ENCODE data around the gene CMSS1. TPM values are rescaled to one million over a fixed set of nuclear protein-coding genes. Genes with fewer than 3 reads are reported as not detected.
A peak's percentile ranks its signal among the peaks of the same experiment; 100 is the strongest.

The CMSS1 gene
- total RNA-seq, 4 donors from 2014 or later, result 1.3 to 9.9 (median 2.3) TPM

GRCh38 chr3:99848433-99848832 is 30.8 kb downstream of the CMSS1 start:
- TF ChIP-seq POLR2A (IDR thresholded peaks at IDR 0.05), result no peak
- TF ChIP-seq CTCF (IDR thresholded peaks at IDR 0.05), result no peak
- Histone ChIP-seq H3K36me3 (no peaks in the 10 kb centered on the region), H3K4me1 (no peaks in the 10 kb centered on the region), H3K4me3 (no peak overlapping the region), H3K9me3 (no peaks in the 10 kb centered on the region), H3K27me3 (no peaks in the 10 kb centered on the region), H3K27ac (peak overlapping the region in 2 of 4 donors; percentile 32 to 73)
- DNase-seq, result no peak

- no peaks in the 10 kb centered on the region for H3K9me3 ChIP-seq
- no peaks in the 10 kb centered on the region for H3K4me1 ChIP-seq
- H3K27ac ChIP-seq, result no peak overlapping the region
- H3K4me3 ChIP-seq, result no peak overlapping the region
- DNase-seq, result no peak
- H3K36me3 ChIP-seq, result no peaks in the 10 kb centered on the region
- H3K27me3 ChIP-seq, result no peaks in the 10 kb centered on the region
- TF ChIP-seq POLR2A (IDR thresholded peaks at IDR 0.05) (no peak), CTCF (IDR thresholded peaks at IDR 0.05) (no peak)
Observed at GRCh38 chr3:99850608-99851007, 32.9 kb downstream of the CMSS1 start.

GRCh38 chr3:99851955-99852354 is 34.3 kb downstream of the CMSS1 start:
- no peaks in the 10 kb centered on the region for H3K36me3 ChIP-seq
- no peak for DNase-seq
- no peak overlapping the region for H3K27ac ChIP-seq

GRCh38 chr3:99852851-99853250 is 35.2 kb downstream of the CMSS1 start:
- Histone ChIP-seq H3K27ac (no peak overlapping the region), H3K36me3 (no peaks in the 10 kb centered on the region), H3K4me3 (no peak overlapping the region), H3K4me1 (no peaks in the 10 kb centered on the region), H3K9me3 (no peaks in the 10 kb centered on the region), H3K27me3 (no peaks in the 10 kb centered on the region)
- no peak for TF ChIP-seq POLR2A (IDR thresholded peaks at IDR 0.05)
- DNase-seq, result no peak

More at GRCh38 chr3:99851955-99852354, 34.3 kb downstream of the CMSS1 start:
- Histone ChIP-seq H3K27me3 (no peaks in the 10 kb centered on the region), H3K4me3 (no peak overlapping the region), H3K9me3 (no peaks in the 10 kb centered on the region), H3K4me1 (no peaks in the 10 kb centered on the region)
- TF ChIP-seq POLR2A (IDR thresholded peaks at IDR 0.05) (no peak), CTCF (IDR thresholded peaks at IDR 0.05) (no peak)

GRCh38 chr3:99854756-99855298 is 37.2 kb downstream of the CMSS1 start:
- H3K27ac ChIP-seq, result no peak overlapping the region
- H3K4me3 ChIP-seq, result no peak overlapping the region
- H3K36me3 ChIP-seq, result no peaks in the 10 kb centered on the region
- H3K4me1 ChIP-seq, result no peaks in the 10 kb centered on the region
- DNase-seq, result no peak
- H3K27me3 ChIP-seq, result no peaks in the 10 kb centered on the region
- no peaks in the 10 kb centered on the region for H3K9me3 ChIP-seq
- no peak for TF ChIP-seq POLR2A (IDR thresholded peaks at IDR 0.05)
- TF ChIP-seq CTCF (IDR thresholded peaks at IDR 0.05), result no peak

GRCh38 chr3:99855900-99856299 is 38.2 kb downstream of the CMSS1 start:
- H3K9me3 ChIP-seq, result no peaks in the 10 kb centered on the region
- H3K4me1 ChIP-seq, result no peaks in the 10 kb centered on the region
- no peak overlapping the region for H3K27ac ChIP-seq
- H3K36me3 ChIP-seq, result no peaks in the 10 kb centered on the region
- no peak for DNase-seq
- H3K4me3 ChIP-seq, result no peak overlapping the region
- no peaks in the 10 kb centered on the region for H3K27me3 ChIP-seq
- TF ChIP-seq CTCF (IDR thresholded peaks at IDR 0.05) (no peak), POLR2A (IDR thresholded peaks at IDR 0.05) (no peak)

All from Peyer's patch (tissue), 4 donors.